GM12878 (cell line): ENCODE results near the gene SLC25A15. TPM values are rescaled to one million over a fixed set of nuclear protein-coding genes. Genes with fewer than 3 reads are reported as not detected.

ENCODE experiments used
- ATAC-seq: fragments of 200-7000 bp; cut with Tn5 transposase; 3 replicates; pipeline ENCODE4 v1.9.1; 2020; ENCODE audit warnings: mild to moderate bottlenecking, moderate library complexity
- BruUV-seq: library from RNA; stranded (reverse); fragments of 400-500 nt; replicated peaks from 2 replicates; lab custom pipeline; 2021; lab: Mats Ljungman, UMichigan
- CTCF ChIA-PET: fragments of 300-600 bp; sonication (Branson Sonifier 250); formaldehyde crosslinking; extraction: SDS; loops from one replicate; lab custom pipeline; 2021; ENCODE audit warnings: inconsistent platforms; lab: Yijun Ruan, JAX
- POLR2A ChIA-PET: fragments of 350-600 bp; formaldehyde crosslinking; extraction: SDS; loops from one replicate; lab custom pipeline; 2021; ENCODE audit warnings: inconsistent platforms; lab: Charles Lee
- RAD21 ChIA-PET: fragments of 300-600 bp; sonication (Branson Sonifier 250); formaldehyde crosslinking; loops from one replicate; lab custom pipeline; 2023; ENCODE audit warnings: antibody characterized with exemption; ENCODE audit not compliant: unreplicated experiment; lab: Charles Lee
- SMC1A ChIA-PET: fragments of 300-600 bp; sonication (Branson Sonifier 250); formaldehyde crosslinking; loops from one replicate; lab custom pipeline; 2023; ENCODE audit not compliant: unreplicated experiment, uncharacterized antibody; lab: Charles Lee
- DNase-seq: peaks from one replicate; pipeline ENCODE4 v3.0.0-alpha.2; 2011; ENCODE audit warnings: low read depth, low spot score
- FAIRE-seq: peaks from 3 replicates; lab custom pipeline; 2011; peaks lifted over from hg19 to GRCh38; lab: Jason Lieb, UNC
- H2AFZ ChIP-seq: 2 replicates; pipeline ENCODE4 v1.6.0; 2011; ENCODE audit warnings: low read depth, low read length, control low read depth; ENCODE audit not compliant: control insufficient read depth
- H3K27ac ChIP-seq: 2 replicates; pipeline ENCODE4 v1.5.1; 2011; ENCODE audit warnings: control low read depth; ENCODE audit not compliant: control insufficient read depth, insufficient read depth
- H3K27me3 ChIP-seq, 2 experiments: replicated peaks in 1 of 2; 2 replicates each; pipeline versions ENCODE4 v1.6.0 to v1.6.1; 2011; ENCODE audit warnings: low read length in 1 of 2; ENCODE audit not compliant: control insufficient read depth in 2 of 2, insufficient read depth in 2 of 2
- H3K36me3 ChIP-seq, 2 experiments: 2 replicates each; pipeline ENCODE4 v1.5.1; 2011; ENCODE audit warnings: low read length in 1 of 2; ENCODE audit not compliant: control insufficient read depth in 2 of 2, insufficient read depth in 2 of 2
- H3K4me1 ChIP-seq: 2 replicates; pipeline ENCODE4 v1.6.1; 2011; ENCODE audit warnings: mild to moderate bottlenecking, low read length, moderate library complexity, mixed read lengths; ENCODE audit not compliant: control insufficient read depth, insufficient read depth
- H3K4me2 ChIP-seq: 2 replicates; pipeline ENCODE4 v1.6.0; 2011; ENCODE audit warnings: control low read depth; ENCODE audit not compliant: control insufficient read depth, insufficient read depth
- H3K4me3 ChIP-seq: fragments of 200-600 bp; sonication (generic); 2 replicates; pipeline ENCODE4 v1.5.1; 2016
- H3K79me2 ChIP-seq: 2 replicates; pipeline ENCODE4 v1.6.0; 2011; ENCODE audit warnings: low read length; ENCODE audit not compliant: control insufficient read depth, insufficient read depth
- H3K9ac ChIP-seq: 2 replicates; pipeline ENCODE4 v1.8.0; 2011; ENCODE audit warnings: low read length, control low read depth, mixed read lengths; ENCODE audit not compliant: control insufficient read depth, insufficient read depth
- H3K9me3 ChIP-seq: replicated peaks from 3 replicates; pipeline ENCODE4 v1.5.1; 2011; ENCODE audit warnings: mild to moderate bottlenecking, low read length; ENCODE audit not compliant: control insufficient read depth, insufficient read depth
- H4K20me1 ChIP-seq: 2 replicates; pipeline ENCODE4 v1.6.0; 2011; ENCODE audit not compliant: control insufficient read depth, insufficient read depth
- CHD2 ChIP-seq: IDR thresholded peaks from 2 replicates; pipeline ENCODE4 v1.6.1; 2011; ENCODE audit warnings: low read depth, low read length, improper control_type of control experiment, borderline replicate concordance
- CHD4 ChIP-seq: fragments of 200-600 bp; sonication (generic); IDR thresholded peaks from 2 replicates; pipeline ENCODE4 v1.6.1; 2016; ENCODE audit warnings: mild to moderate bottlenecking
- CREB1 ChIP-seq: IDR thresholded peaks from 2 replicates; pipeline ENCODE4 v1.6.1; 2012; ENCODE audit warnings: low read depth, mild to moderate bottlenecking, inconsistent platforms
- NFIC ChIP-seq: IDR thresholded peaks from 2 replicates; pipeline ENCODE4 v1.6.1; 2012; ENCODE audit warnings: low read depth, mild to moderate bottlenecking, inconsistent platforms, low read length, moderate library complexity
- POLR2A ChIP-seq: IDR thresholded peaks from 2 replicates; pipeline ENCODE4 v1.6.1; 2011; ENCODE audit warnings: low read depth, mild to moderate bottlenecking, low read length
- SP1 ChIP-seq: IDR thresholded peaks from one replicate; pipeline ENCODE4 v1.6.1; 2011; ENCODE audit warnings: low read depth, low read length
- SREBF2 ChIP-seq: IDR thresholded peaks from 2 replicates; pipeline ENCODE4 v1.6.1; 2012; ENCODE audit warnings: mild to moderate bottlenecking, low read length
- ZBED1 ChIP-seq: IDR thresholded peaks from 2 replicates; pipeline ENCODE4 v1.6.1; 2016; ENCODE audit warnings: borderline replicate concordance
- WGBS: methylation state at CpG from one replicate; pipeline ENCODE4 v1.1.6; 2016; ENCODE audit warnings: low lambda C conversion rate; ENCODE audit not compliant: insufficient replicate concordance, insufficient coverage; ENCODE audit errors: missing lambda C conversion rate; 5-methylcytosine and 5-hydroxymethylcytosine counted together
- in situ Hi-C: fragments of 300-500 bp; cut with MboI; formaldehyde crosslinking; loops from 9 replicates; pipeline ENCODE4 v1.14.3; 2018; ENCODE audit warnings: mixed read lengths
- intact Hi-C: fragments of 100-400 bp; cut with micrococcal nuclease; formaldehyde crosslinking; loops from one replicate; pipeline ENCODE4 v1.14.2; 2022; ENCODE audit not compliant: unreplicated experiment
- polyA plus RNA-seq, 11 experiments: library from polyadenylated mRNA; depleted of rRNA in 4 of 11; unstranded in 6 of 11; stranded (reverse) in 5 of 11; fragments of >200 nt; fragmentation: Nextera tagmentation in 4 of 11; fragmentation: Illumina TruSeq in 1 of 11; extraction: Ambion mirVana in 4 of 11; extraction: Trizol in 1 of 11; gene quantifications; 1 replicate in 1 of 11; 2 replicates in 10 of 11; pipeline versions ENCODE4 v1.2.1 to v1.2.3, GENCODE V29; 2011 to 2016; ENCODE audit warnings: inconsistent platforms in 2 of 11, missing spikeins in 2 of 11, low read depth in 1 of 11
- total RNA-seq, 4 experiments: library from RNA; depleted of rRNA in 3 of 4; stranded (reverse); fragments of >200 nt in 3 of 4; fragmentation: Illumina TruSeq in 1 of 4; extraction: Trizol in 1 of 4; gene quantifications; 2 replicates each; pipeline versions ENCODE4 v1.2.1 to v1.2.3, GENCODE V29; 2013 to 2021
- TF ChIP-seq, protein P1 (sequence below): fragments of 450-650 bp; IDR thresholded peaks from 2 replicates; pipeline ENCODE4 v1.6.1; 2017; ENCODE audit warnings: antibody characterized with exemption, mild to moderate bottlenecking, moderate library complexity
- TF ChIP-seq, protein P2 (sequence below): fragments of 450-650 bp; IDR thresholded peaks from 2 replicates; pipeline ENCODE4 v1.6.1; 2016; ENCODE audit warnings: mild to moderate bottlenecking
- TF ChIP-seq, protein P3 (sequence below): IDR thresholded peaks from 2 replicates; pipeline ENCODE4 v1.6.1; 2012; ENCODE audit warnings: low read length, inconsistent platforms
- TF ChIP-seq, protein P4 (sequence below): IDR thresholded peaks from 2 replicates; pipeline ENCODE4 v1.6.1; 2011; ENCODE audit warnings: mild to moderate bottlenecking, low read depth, low read length, moderate library complexity; ENCODE audit not compliant: insufficient replicate concordance
- TF ChIP-seq, protein P5 (sequence below): fragments of 450-650 bp; IDR thresholded peaks from 2 replicates; pipeline ENCODE4 v1.6.1; 2018; ENCODE audit warnings: borderline replicate concordance, mild to moderate bottlenecking; ENCODE audit not compliant: partially characterized antibody

Gene SLC25A15
- total and polyA plus RNA-seq, 10 of the 15 experiments (the other 5 are each of a cell fraction or from before 2014, with no cell fraction given): 2.7 to 20.6 (median 15.0) TPM

DNA sequence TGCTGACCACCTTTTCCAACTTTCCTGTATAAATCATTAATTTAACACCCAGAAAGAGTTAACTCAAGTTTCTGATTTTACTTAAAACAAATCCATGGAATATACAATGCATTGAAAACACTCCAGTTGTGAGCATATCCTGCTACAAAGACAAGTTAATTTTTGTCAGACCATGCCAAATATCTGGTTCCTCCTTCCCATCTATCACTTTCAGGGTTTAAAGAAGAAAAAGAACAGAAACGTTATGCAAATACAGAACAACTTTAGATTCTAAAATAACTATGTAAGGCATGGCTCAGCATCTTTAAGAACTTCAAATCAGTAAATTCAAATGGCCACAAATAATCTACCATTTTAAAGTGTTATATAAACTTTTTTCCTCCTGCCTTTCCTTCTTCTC lies 33.4 kb upstream of the SLC25A15 start:
- FAIRE-seq: peak; percentile 7
- ATAC-seq: peak; percentile 70
- H2AFZ ChIP-seq: no peak overlapping the region
- H3K4me2 ChIP-seq: peak overlapping the region; percentile 74
- SMC1A ChIA-PET: interaction anchor here (3.4 kb wide), 1 partner anchor 11 kb away, joined by 17 read pairs; no protein-coding TSS in a partner anchor
- no TSS peak for BruUV-seq
- intact Hi-C loops (no loop called here), in situ Hi-C loops (no loop called here)
- WGBS: 0% methylated on average over 1 of the region's 1 CpG
- H3K36me3 ChIP-seq: peaks cover 1 to 13% of the 10 kb centered on the region in 2 experiments
- POLR2A ChIA-PET: no interaction called here
- H3K9me3 ChIP-seq: no peaks in the 10 kb centered on the region
- DNase-seq: no peak
- H4K20me1 ChIP-seq: no peaks in the 10 kb centered on the region
- no peak overlapping the region for H3K9ac ChIP-seq
- peaks cover 19% of the 10 kb centered on the region for H3K4me1 ChIP-seq
- H3K79me2 ChIP-seq: peaks cover 3% of the 10 kb centered on the region
- RAD21 ChIA-PET: no interaction called here
- CTCF ChIA-PET: interaction anchor here (3.1 kb wide), 1 partner anchor 21 kb away, joined by 14 read pairs; no protein-coding TSS in a partner anchor
- H3K27me3 ChIP-seq: no peaks in the 10 kb centered on the region
- H3K4me3 ChIP-seq: no peak overlapping the region
- peak overlapping the region; percentile 65 for H3K27ac ChIP-seq
- TF ChIP-seq, protein P1, sequence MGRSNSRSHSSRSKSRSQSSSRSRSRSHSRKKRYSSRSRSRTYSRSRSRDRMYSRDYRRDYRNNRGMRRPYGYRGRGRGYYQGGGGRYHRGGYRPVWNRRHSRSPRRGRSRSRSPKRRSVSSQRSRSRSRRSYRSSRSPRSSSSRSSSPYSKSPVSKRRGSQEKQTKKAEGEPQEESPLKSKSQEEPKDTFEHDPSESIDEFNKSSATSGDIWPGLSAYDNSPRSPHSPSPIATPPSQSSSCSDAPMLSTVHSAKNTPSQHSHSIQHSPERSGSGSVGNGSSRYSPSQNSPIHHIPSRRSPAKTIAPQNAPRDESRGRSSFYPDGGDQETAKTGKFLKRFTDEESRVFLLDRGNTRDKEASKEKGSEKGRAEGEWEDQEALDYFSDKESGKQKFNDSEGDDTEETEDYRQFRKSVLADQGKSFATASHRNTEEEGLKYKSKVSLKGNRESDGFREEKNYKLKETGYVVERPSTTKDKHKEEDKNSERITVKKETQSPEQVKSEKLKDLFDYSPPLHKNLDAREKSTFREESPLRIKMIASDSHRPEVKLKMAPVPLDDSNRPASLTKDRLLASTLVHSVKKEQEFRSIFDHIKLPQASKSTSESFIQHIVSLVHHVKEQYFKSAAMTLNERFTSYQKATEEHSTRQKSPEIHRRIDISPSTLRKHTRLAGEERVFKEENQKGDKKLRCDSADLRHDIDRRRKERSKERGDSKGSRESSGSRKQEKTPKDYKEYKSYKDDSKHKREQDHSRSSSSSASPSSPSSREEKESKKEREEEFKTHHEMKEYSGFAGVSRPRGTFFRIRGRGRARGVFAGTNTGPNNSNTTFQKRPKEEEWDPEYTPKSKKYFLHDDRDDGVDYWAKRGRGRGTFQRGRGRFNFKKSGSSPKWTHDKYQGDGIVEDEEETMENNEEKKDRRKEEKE: no peak
- TF ChIP-seq CHD4 (no peak), CREB1 (no peak), NFIC (no peak), CHD2 (no peak), SP1 (no peak), POLR2A (no peak), ZBED1 (no peak), SREBF2 (no peak)
- TF ChIP-seq, protein P2, sequence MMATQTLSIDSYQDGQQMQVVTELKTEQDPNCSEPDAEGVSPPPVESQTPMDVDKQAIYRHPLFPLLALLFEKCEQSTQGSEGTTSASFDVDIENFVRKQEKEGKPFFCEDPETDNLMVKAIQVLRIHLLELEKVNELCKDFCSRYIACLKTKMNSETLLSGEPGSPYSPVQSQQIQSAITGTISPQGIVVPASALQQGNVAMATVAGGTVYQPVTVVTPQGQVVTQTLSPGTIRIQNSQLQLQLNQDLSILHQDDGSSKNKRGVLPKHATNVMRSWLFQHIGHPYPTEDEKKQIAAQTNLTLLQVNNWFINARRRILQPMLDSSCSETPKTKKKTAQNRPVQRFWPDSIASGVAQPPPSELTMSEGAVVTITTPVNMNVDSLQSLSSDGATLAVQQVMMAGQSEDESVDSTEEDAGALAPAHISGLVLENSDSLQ: no peak
- TF ChIP-seq, protein P3, sequence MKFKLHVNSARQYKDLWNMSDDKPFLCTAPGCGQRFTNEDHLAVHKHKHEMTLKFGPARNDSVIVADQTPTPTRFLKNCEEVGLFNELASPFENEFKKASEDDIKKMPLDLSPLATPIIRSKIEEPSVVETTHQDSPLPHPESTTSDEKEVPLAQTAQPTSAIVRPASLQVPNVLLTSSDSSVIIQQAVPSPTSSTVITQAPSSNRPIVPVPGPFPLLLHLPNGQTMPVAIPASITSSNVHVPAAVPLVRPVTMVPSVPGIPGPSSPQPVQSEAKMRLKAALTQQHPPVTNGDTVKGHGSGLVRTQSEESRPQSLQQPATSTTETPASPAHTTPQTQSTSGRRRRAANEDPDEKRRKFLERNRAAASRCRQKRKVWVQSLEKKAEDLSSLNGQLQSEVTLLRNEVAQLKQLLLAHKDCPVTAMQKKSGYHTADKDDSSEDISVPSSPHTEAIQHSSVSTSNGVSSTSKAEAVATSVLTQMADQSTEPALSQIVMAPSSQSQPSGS: no peak
- TF ChIP-seq, protein P4, sequence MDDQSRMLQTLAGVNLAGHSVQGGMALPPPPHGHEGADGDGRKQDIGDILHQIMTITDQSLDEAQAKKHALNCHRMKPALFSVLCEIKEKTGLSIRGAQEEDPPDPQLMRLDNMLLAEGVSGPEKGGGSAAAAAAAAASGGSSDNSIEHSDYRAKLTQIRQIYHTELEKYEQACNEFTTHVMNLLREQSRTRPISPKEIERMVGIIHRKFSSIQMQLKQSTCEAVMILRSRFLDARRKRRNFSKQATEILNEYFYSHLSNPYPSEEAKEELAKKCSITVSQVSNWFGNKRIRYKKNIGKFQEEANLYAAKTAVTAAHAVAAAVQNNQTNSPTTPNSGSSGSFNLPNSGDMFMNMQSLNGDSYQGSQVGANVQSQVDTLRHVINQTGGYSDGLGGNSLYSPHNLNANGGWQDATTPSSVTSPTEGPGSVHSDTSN: no peak
- TF ChIP-seq, protein P5, sequence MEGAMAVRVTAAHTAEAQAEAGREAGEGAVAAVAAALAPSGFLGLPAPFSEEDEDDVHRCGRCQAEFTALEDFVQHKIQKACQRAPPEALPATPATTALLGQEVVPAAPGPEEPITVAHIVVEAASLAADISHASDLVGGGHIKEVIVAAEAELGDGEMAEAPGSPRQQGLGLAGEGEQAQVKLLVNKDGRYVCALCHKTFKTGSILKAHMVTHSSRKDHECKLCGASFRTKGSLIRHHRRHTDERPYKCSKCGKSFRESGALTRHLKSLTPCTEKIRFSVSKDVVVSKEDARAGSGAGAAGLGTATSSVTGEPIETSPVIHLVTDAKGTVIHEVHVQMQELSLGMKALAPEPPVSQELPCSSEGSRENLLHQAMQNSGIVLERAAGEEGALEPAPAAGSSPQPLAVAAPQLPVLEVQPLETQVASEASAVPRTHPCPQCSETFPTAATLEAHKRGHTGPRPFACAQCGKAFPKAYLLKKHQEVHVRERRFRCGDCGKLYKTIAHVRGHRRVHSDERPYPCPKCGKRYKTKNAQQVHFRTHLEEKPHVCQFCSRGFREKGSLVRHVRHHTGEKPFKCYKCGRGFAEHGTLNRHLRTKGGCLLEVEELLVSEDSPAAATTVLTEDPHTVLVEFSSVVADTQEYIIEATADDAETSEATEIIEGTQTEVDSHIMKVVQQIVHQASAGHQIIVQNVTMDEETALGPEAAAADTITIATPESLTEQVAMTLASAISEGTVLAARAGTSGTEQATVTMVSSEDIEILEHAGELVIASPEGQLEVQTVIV: no peak
